NCI-H128 (cell line): ENCODE results near the gene GIGYF1.
"Not testable (repeated sequence)": the region's sequence is repeated elsewhere in the genome, so short reads cannot be mapped to it uniquely, and the experiment has no call there.

Experiments used
- DNase-seq: peaks from one replicate; lab custom pipeline; 2025; ENCODE audit not compliant: unreplicated experiment; lab: John Stamatoyannopoulos, UW

GIGYF1 gene

GRCh38 chr7:100711369-100711768 lies 17.3 kb upstream of the GIGYF1 start:
- DNase-seq, result no peak

GRCh38 chr7:100710452-100710851 lies 16.4 kb upstream of the GIGYF1 start:
- DNase-seq, result no peak

GRCh38 chr7:100708395-100708794 lies 14.3 kb upstream of the GIGYF1 start:
- DNase-seq, result no peak

GRCh38 chr7:100706672-100707311 lies 12.7 kb upstream of the GIGYF1 start:
- no peak for DNase-seq

- peak; percentile 96 for DNase-seq
Measured at GRCh38 chr7:100705753-100706671, 12.0 kb upstream of the GIGYF1 start, which contains the start of gene POP7. POP7 (plus strand) TSS chr7:100706121; CDS start chr7:100706831, 710 bp downstream.

- peak; percentile 28 for DNase-seq
Measured at GRCh38 chr7:100705320-100705752, 11.3 kb upstream of the GIGYF1 start.

GRCh38 chr7:100701089-100701488 lies 7.0 kb upstream of the GIGYF1 start:
- DNase-seq, result not testable (repeated sequence)

- DNase-seq, result no peak
Measured at GRCh38 chr7:100699018-100699417, 5.0 kb upstream of the GIGYF1 start.

GRCh38 chr7:100696123-100696521 lies 2.1 kb upstream of the GIGYF1 start:
- DNase-seq, result no peak

GRCh38 chr7:100693312-100694097 lies 545 bp downstream of the GIGYF1 start:
- DNase-seq, result no peak

- DNase-seq, result no peak
Measured at GRCh38 chr7:100692578-100692961, 1.5 kb downstream of the GIGYF1 start.

- peak; percentile 77 for DNase-seq
Measured at GRCh38 chr7:100691676-100692577, 2.1 kb downstream of the GIGYF1 start.

- no peak for DNase-seq
Measured at GRCh38 chr7:100689230-100690135, 4.6 kb downstream of the GIGYF1 start.

- no peak for DNase-seq
Measured at GRCh38 chr7:100688326-100688860, 5.7 kb downstream of the GIGYF1 start.

GRCh38 chr7:100687751-100688300 lies 6.2 kb downstream of the GIGYF1 start:
- DNase-seq, result no peak

GRCh38 chr7:100687261-100687660 lies 6.8 kb downstream of the GIGYF1 start:
- DNase-seq, result no peak

- DNase-seq, result no peak
Measured at GRCh38 chr7:100686822-100687211, 7.2 kb downstream of the GIGYF1 start.

- no peak for DNase-seq
Measured at GRCh38 chr7:100686201-100686821, 7.7 kb downstream of the GIGYF1 start.
